K562 (cell line): Measurements from ENCODE around the gene VPS4A. TPM values are rescaled to one million over a fixed set of nuclear protein-coding genes. Genes with fewer than 3 reads are reported as not detected.

ENCODE experiments used
- AFF4 ChIP-seq: sonication (generic); formaldehyde crosslinking; IDR thresholded peaks from 2 replicates; pipeline ENCODE4 v1.8.0; 2023; ENCODE audit warnings: mild to moderate bottlenecking, missing genetic modification reagents
- CHD1 ChIP-seq: fragments of 200-600 bp; sonication (generic); IDR thresholded peaks from one replicate; pipeline ENCODE4 v1.6.1; 2012; ENCODE audit warnings: mild to moderate bottlenecking, moderate library complexity, low read length, inconsistent platforms
- DPF2 ChIP-seq: fragments of 450-650 bp; IDR thresholded peaks from 2 replicates; pipeline ENCODE4 v1.6.1; 2016
- ESRRA ChIP-seq: fragments of 450-650 bp; IDR thresholded peaks from 2 replicates; pipeline ENCODE4 v1.6.1; 2014; ENCODE audit warnings: low read depth, mild to moderate bottlenecking, moderate library complexity, borderline replicate concordance
- FOSL1 ChIP-seq: fragments of 200-800 bp; sonication (Bioruptor generic); conservative IDR thresholded peaks from 2 replicates; pipeline ENCODE4 v1.6.1; 2016; ENCODE audit warnings: missing genetic modification characterization, missing compliant biosample characterization
- HBP1 ChIP-seq: fragments of 450-650 bp; formaldehyde crosslinking; IDR thresholded peaks from 2 replicates; pipeline ENCODE4 v1.4.0; 2022; ENCODE audit warnings: missing genetic modification characterization
- KAT7 ChIP-seq: sonication (generic); formaldehyde crosslinking; IDR thresholded peaks from 2 replicates; pipeline ENCODE4 v1.8.0; 2022; ENCODE audit warnings: missing genetic modification reagents, mild to moderate bottlenecking, borderline replicate concordance
- MED1 ChIP-seq: sonication (generic); formaldehyde crosslinking; IDR thresholded peaks from 2 replicates; pipeline ENCODE4 v1.8.1; 2023; ENCODE audit warnings: missing genetic modification reagents, borderline replicate concordance
- RNF219 ChIP-seq: fragments of 250-450 bp; sonication (Bioruptor Pico); IDR thresholded peaks from 2 replicates; pipeline ENCODE4 v1.5.0; 2022; ENCODE audit warnings: mild to moderate bottlenecking
- ZBTB11 ChIP-seq, 3 experiments: fragments of 200-800 bp in 1 of 3; fragments of 250-450 bp in 1 of 3; fragments of 450-650 bp in 1 of 3; sonication (Bioruptor Pico) in 1 of 3; sonication (Bioruptor generic) in 1 of 3; formaldehyde crosslinking in 1 of 3; IDR thresholded peaks; 2 replicates each; pipeline versions ENCODE4 v1.6.1 to v1.8.0; 2016 to 2022; ENCODE audit warnings: mild to moderate bottlenecking in 2 of 3, missing genetic modification characterization in 2 of 3, missing compliant biosample characterization in 1 of 3, moderate library complexity in 1 of 3
- ZBTB7A ChIP-seq: IDR thresholded peaks from 2 replicates; pipeline ENCODE4 v1.6.1; 2011; ENCODE audit warnings: low read depth, mild to moderate bottlenecking, low read length, moderate library complexity, borderline replicate concordance; ENCODE audit not compliant: control insufficient read depth
- ZBTB8A ChIP-seq: fragments of 450-650 bp; IDR thresholded peaks from 2 replicates; pipeline ENCODE4 v1.6.1; 2018; ENCODE audit warnings: mild to moderate bottlenecking, moderate library complexity; ENCODE audit not compliant: partially characterized antibody
- polyA plus RNA-seq, 8 experiments: library from polyadenylated mRNA; depleted of rRNA in 4 of 8; stranded (reverse) in 5 of 8; unstranded in 3 of 8; fragments of >200 nt; fragmentation: Nextera tagmentation in 2 of 8; fragmentation: Illumina TruSeq in 1 of 8; extraction: Ambion mirVana in 2 of 8; extraction: Trizol in 1 of 8; gene quantifications; 2 replicates each; pipeline versions ENCODE4 v1.2.1 to v1.2.3, GENCODE V29; 2011 to 2014; ENCODE audit warnings: inconsistent platforms in 1 of 8, missing spikeins in 1 of 8
- total RNA-seq, 7 experiments: library from RNA; depleted of rRNA in 6 of 7; stranded (reverse); fragments of >200 nt in 6 of 7; fragmentation: Illumina TruSeq in 2 of 7; extraction: Trizol in 2 of 7; gene quantifications; 2 replicates each; pipeline versions ENCODE4 v1.2.1 to v1.2.3, GENCODE V29; 2011 to 2021; ENCODE audit warnings: low replicate concordance in 1 of 7

Gene VPS4A
- total and polyA plus RNA-seq, 9 of the 15 experiments (the other 6 are each of a cell fraction or from before 2014, with no cell fraction given), result 7.6 to 45.4 (median 29.9) TPM

GRCh38 chr16:69311533-69312387 lies 610 bp downstream of the VPS4A start (continued):
- TF ChIP-seq CHD1, result peak; percentile 90
- no peak for TF ChIP-seq DPF2
- peak; percentile 24; the same call in 1 of the 2 replicates for TF ChIP-seq ZBTB7A
- peak; percentile 77; the same call in 1 of the 2 replicates for TF ChIP-seq AFF4 (CRISPR knock-in tag)
- no peak for TF ChIP-seq RNF219
- 0 out of 2 replicates have a peak, but pooled peaks have one; percentile 18 for TF ChIP-seq FOSL1 (tag)
- no peak for TF ChIP-seq ZBTB8A
- TF ChIP-seq MED1 (CRISPR knock-in tag), result 0 out of 2 replicates have a peak, but pooled peaks have one; percentile 32
- 0 out of 2 replicates have a peak, but pooled peaks have one; percentile 41 for TF ChIP-seq HBP1 (CRISPR knock-in tag)
- peak; percentile 79; the same call in 1 of the 2 replicates for TF ChIP-seq KAT7
- TF ChIP-seq ESRRA, result peak; percentile 84
- TF ChIP-seq ZBTB11 (CRISPR knock-in tag; IDR thresholded peaks at IDR 0.05), result peak in 1 of 3 experiments; percentile 59; a peak in 2 of 6 replicates
